ENCODE data around the gene TMEM50B.
"Not testable (repeated sequence)": the region's sequence is repeated elsewhere in the genome, so short reads cannot be mapped to it uniquely, and the experiment has no call there.

The TMEM50B gene

GRCh38 chr21:33425825-33426224 is 53.9 kb downstream of the TMEM50B start:
- no peak for DNase-seq

DNA sequence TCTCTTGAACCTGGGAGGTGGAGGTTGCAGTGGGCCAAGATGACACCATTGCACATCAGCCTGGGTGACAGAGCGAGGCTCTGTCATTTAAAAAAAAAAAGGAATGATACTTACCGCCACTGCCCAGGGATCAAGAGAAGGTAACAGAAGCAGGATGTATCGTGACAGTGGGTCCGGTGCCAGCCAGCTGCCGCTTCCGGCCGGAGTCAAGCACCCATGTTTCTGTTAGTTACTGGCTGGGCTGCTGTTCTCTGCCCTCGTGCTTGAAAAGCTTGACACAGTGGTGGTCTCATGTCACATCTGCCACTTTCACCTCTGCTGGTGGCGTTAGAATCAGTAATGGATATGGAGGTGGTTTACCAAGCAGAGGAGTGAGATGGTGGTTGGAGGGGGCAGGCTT is 55.6 kb downstream of the TMEM50B start:
- DNase-seq: no peak

DNA sequence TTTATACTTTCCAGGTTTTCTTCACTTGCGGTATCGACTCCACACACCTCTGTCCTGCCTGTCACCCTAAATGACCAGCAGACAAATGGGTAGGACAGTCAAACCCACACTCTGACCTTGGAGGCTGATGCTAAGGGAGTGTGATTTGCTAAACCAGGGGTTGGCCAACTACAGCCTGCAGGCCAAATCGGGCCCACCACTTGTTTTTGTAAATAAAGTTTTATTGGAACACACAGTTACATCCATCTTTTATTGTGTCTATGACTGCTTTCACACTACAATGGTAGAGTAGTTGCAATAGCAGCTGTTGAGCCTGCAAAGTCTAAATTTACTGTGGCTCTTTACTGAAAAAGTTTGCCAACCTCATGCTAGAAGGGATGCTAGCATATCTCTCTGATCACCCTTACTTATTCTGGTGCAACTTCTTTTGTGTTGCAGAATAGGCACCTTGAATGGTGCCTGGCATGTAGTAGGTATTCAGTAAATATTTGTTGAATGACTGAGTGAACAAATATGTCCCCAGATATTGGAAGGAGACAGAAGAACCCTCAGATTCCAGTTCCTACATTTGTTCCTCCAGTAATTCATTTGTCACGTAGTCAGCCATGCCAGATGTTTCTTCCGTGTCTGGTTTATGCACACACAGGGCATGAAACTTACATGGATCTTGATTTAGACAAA is 57.9 kb downstream of the TMEM50B start:
- no peak for DNase-seq

- DNase-seq: no peak
These were observed 60.1 kb downstream of the TMEM50B start for GRCh38 chr21:33419538-33420123.

DNA sequence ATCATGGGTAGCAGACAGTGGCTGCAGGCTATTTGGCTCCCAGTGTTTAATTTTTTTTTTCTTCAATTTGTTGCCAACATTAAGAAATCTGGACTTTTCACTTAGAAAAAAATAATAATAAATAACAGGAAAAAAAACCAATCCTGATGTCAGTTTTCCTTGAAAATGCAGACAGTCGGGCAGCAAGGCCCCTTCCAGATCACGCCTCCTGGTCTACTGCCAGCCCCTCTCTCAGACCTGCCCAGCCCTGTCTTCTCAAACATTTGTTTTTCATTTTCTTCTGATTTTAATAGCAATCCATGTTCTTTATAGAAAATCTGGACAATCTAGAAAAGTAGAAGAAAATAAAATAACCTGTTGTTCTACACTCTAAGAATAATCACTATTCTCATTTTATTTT is 61.1 kb downstream of the TMEM50B start:
- no peak for DNase-seq

DNA sequence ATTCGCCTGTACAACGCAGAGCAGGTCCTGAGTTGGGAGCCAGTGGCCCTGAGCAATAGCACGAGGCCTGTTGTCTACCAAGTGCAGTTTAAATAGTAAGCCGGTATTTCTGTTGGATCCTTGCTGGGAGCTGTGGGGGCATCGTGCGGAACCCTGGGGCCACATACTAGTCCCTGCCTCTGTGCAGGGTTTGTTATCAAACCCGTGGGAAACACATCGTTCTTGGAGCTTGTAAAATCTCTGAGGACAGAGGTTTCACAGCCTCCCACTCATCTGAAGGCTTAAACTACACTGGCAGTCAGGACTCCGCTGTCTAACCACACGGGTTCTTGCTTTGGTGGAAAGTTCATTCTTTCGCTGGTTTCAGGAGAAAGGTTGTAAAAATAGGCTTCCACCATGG is 64.8 kb downstream of the TMEM50B start:
- DNase-seq: no peak

GRCh38 chr21:33414068-33414467 is 65.7 kb downstream of the TMEM50B start:
- DNase-seq: no peak

GRCh38 chr21:33412832-33413519 is 66.8 kb downstream of the TMEM50B start:
- peak; percentile 13 for DNase-seq

- not testable (repeated sequence) for DNase-seq
These were observed 67.3 kb downstream of the TMEM50B start for GRCh38 chr21:33412439-33412831.

DNA sequence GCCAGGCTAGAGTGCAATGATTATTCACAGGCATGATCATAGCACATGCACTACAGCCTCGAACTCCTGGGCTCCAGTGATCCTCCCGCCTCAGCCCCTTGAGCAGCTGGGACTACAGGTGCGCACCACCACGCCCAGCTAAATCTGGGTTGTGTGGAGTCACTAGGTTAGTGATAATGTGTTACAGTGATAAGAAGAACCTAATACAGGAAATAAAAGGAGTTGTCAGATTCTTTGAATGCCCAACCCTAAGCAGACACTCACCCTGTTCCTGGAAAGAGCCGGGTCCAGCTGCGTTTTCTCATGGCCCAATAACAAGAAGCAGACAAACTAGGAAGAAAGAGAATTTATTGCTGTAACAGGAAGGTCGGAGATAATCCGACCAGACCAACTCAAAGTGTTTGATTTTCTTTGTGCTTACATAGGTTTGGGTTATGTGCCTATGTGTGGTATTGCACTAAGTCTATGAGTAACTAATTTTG is 67.8 kb downstream of the TMEM50B start:
- no peak for DNase-seq

DNA sequence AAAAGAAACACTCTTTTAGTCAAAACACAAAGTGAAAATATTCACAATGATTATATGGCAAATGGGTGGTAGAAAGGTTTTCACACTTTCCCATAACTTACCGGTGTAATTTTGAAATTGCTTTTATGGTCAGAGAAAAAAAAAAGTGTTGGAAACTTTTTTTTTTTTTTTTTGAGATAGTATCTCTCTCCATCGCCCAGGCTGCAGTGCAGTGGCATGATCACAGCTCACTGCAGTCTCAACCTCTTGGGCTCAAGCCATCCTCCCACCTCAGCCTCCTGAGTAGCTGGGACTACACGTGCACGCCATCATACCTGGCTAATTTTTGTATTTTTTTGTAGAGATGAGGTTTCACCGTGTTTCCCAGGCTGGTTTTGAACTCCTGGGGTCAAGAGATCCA is 73.3 kb downstream of the TMEM50B start:
- no peak for DNase-seq

DNA sequence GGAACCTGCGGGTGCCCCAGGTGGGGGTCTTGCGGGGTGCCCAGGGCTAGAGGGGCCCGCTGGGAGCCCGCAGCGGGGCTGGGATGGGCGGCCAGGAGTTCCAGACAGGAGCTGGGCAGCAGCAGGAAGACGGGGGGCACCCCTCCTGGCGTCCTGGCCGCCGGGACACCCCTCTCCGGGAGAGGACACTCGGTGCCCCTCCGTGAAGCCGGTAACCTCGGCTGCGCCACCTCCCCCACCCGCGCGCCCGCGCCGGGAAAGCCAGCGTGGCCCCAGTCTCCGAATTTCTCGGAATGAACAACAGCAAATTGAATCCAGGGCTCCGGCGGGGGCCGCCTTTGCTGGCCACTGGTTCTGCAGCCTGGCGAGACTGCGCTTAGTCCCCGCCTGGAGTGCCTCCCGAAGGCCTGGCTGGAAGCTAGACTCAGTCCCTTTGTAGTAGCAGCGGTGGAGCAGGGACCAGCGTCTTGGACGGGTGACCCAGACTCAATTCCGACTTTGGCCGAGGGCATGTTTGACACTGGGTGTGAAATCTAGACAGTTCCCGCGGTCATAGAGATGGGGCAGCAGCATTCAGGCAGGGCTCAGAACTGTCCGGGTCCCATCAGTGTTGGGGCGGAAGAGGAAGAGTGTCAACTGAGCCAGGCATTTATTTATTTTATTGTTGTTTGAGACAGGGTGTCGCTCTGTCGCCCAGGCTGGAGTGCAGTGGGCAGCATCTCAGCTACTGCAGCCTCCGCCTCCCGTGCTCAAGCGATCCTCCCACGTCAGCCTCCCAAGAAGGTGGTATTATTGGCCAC is 75.8 kb downstream of the TMEM50B start:
- DNase-seq: peak; percentile 49

GRCh38 chr21:33403128-33403785 is 76.5 kb downstream of the TMEM50B start, which contains the start of gene IFNGR2:
IFNGR2 (plus strand) TSS chr21:33403413; CDS start chr21:33403544, 131 bp downstream.
- peak; percentile 71 for DNase-seq

GRCh38 chr21:33402001-33402979 is 77.5 kb downstream of the TMEM50B start:
- DNase-seq: peak; percentile 37

GRCh38 chr21:33401630-33401992 is 78.2 kb downstream of the TMEM50B start:
- no peak for DNase-seq

Data from CD4-positive, alpha-beta T cell treated with Interleukin-17A for 4 hours (primary cell).